HG03520 (cell line): ENCODE data around the gene TATDN3.
A peak's percentile ranks its signal among the peaks of the same experiment; 100 is the strongest.
"Not testable (repeated sequence)": the region's sequence is repeated elsewhere in the genome, so short reads cannot be mapped to it uniquely, and the experiment has no call there.

Source experiments
- ATAC-seq: cut with Tn5 transposase; IDR thresholded peaks from one replicate; pipeline ENCODE4 v1.9.1; 2021; ENCODE audit warnings: mild to moderate bottlenecking, moderate library complexity; ENCODE audit not compliant: unreplicated experiment

TATDN3 gene

DNA sequence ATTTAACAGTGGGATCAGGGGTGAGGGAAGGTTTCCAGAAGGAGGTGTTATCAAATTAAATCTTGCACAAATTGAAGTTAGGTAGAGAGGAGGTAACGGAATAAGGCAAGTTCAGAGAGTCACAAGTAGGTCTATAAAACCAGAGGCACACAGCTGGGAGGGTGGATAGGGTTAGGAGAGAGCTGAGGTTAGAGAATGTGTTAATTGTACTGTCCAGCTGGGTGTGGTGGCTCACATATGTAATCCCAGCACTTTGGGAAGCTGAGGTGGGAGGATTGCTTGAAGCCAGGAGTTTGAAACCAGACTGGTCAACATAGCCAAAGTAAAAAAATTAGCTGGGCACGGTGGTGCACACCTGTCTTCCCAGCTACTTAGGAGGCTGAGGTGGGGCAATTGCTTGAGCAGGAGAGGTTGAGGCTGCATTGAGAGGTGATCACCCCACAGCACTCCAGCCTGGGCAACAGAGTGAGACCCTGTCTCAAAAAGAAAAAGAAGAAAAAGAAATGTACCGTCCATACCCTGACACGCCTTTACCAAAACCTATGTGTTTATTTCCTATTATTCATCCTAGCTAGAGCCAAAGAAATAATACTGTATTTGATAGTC, 35.6 kb downstream of the TATDN3 start:
- no peak for ATAC-seq

- no peak for ATAC-seq
These were observed 36.2 kb downstream of the TATDN3 start for GRCh38 chr1:212827831-212828278.

DNA sequence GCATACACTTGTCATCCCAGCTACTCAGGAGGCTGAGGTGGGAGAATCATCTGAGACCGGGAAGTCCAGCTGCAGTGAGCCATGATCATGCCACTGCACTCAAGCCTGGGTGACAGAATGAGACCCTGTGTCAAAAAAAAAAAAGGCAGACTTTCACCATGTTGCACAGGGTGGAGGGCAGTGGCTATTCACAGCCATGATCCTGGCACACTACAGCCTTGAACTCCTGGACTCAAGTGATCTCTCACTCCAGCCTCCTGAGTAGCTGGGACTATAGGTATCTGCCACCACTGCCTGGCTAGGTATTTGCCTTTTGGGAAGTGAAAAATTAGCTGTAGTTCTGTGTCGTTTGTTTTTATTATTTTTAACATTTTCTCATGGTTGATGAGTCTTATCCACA, 36.7 kb downstream of the TATDN3 start:
- ATAC-seq, result no peak

GRCh38 chr1:212833211-212834207, 41.8 kb downstream of the TATDN3 start:
- ATAC-seq, result not testable (repeated sequence)

DNA sequence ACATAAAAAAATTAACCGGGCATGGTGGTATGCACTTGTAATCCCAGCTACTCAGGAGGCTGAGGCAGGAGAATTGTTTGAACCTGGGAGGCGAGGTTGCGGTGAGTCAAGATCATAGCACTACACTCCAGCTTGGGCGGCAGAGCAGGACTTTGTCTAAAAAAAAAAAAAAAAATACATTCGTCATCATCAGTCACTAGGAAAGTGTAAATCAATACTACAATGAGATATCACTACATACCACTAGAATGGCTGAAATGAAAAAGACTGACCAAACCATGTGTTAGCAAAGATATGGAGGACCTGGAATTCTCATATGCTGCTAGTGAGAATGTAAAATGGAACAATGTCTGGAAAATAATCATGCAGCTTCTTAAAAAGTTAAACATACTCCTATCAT, 46.5 kb downstream of the TATDN3 start:
- no peak for ATAC-seq

DNA sequence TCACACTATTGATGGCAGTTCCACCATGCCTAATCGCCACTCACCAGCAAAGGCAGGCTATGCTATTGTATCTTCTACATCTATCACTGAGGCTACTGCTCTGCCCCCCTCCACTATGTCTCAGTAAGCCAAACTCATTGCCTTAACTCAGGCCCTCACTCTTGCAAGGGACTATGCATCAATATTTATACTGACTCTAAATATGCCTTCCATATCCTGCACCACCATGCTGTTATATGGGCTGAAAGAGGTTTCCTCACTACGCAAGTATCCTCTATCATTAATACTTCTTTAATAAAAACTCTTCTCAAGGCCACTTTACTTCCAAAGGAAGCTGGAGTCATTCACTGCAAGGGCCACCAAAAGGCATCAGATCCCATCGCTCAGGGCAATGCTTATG, 52.8 kb downstream of the TATDN3 start:
- ATAC-seq, result not testable (repeated sequence)

DNA sequence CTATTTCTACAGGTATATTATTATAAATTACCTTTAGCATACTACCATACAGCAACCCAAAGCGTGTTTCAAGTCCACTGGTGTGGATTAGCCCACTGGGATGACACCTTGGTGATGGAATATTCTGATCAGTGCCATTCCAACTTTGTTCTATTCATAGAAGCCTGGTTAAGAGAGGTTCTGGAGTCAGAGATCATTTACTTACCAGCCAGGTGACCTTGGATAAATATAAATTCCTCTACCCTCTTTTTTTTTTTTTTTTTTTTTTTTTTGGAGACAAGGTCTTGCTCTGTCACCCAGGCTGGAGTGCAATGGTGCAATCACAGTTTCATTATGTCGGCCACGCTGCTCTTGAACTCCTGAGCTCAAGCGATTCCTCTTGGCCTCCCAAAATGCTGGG, 55.9 kb downstream of the TATDN3 start, which contains the start of gene SPATA45:
Gene SPATA45 (minus strand): TSS at position 101 of the 400 bp plus-strand sequence. CDS start 11,500 bp downstream, outside the sequence.
- no peak for ATAC-seq

DNA sequence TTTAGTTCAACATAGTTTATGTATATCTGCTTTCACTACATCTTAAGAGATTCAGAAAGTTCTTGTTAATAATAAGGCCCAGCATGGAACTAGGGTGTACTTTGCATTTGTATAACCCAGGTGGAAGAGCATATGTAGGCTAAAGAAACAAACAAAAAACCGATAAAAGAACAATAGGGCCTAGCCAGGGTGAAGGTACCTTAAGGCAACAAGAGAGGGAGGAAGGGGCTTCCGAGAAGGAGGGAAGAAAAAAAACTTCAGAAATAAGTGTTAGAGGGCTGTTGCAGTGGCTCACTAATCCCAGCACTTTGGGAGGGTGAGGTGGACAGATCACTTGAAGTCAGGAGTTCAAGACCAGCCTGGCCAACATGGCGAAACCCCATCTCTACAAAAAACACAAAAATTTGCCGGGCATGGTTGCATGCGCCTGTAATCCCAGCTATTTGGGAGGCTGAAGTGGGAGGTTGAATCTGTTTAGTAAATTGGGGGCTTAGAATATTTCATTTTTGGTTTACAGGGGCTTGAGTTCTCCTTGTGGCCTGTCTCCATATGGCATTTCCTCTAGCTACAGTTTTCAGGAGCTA, 60.5 kb downstream of the TATDN3 start:
- no peak for ATAC-seq

DNA sequence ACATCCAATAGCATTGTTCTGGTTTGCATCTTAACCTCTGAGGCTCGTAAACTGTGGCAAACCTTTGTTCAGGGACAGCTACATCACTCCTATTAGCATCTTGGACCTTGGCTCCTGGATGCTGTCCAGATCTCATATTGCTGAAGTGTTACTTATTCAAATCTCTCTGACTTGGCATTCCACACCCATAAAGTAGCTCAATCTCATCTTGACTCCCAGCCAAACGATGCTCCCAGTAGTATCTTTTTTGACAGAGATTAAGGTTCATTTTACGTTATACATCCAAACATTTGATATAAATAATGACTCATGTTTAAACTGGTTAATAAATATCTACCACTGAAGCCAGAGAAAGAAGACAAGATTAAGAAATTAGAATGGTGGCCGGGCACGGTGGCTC, 62.0 kb downstream of the TATDN3 start:
- no peak for ATAC-seq

DNA sequence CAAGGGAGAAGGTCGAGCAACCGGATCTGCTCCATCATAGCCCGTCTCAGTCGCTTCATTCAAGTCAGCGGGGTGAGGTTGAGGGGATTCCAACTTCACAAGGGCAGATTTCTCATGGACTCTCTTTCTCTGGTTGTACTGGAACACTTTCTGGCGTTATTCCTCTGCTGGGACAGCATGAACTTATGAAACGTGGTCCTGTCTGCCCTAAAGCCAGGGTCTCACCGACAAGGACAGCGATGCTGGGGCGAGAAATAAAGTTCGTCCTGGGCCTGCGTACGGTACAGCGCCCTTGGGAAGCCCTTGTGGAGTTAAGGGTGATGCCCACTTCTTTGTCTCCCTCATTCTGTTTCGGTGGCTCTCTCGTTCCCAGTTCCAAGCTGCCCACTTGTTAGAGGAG, 65.1 kb downstream of the TATDN3 start:
- ATAC-seq, result no peak

GRCh38 chr1:212857992-212858460, 66.3 kb downstream of the TATDN3 start, which contains the start of gene FLVCR1:
FLVCR1 (plus strand) TSS chr1:212858275; CDS start chr1:212858453, 178 bp downstream.
- peak; percentile 97 for ATAC-seq

GRCh38 chr1:212858461-212859265, 67.0 kb downstream of the TATDN3 start:
- ATAC-seq, result peak; percentile 19

DNA sequence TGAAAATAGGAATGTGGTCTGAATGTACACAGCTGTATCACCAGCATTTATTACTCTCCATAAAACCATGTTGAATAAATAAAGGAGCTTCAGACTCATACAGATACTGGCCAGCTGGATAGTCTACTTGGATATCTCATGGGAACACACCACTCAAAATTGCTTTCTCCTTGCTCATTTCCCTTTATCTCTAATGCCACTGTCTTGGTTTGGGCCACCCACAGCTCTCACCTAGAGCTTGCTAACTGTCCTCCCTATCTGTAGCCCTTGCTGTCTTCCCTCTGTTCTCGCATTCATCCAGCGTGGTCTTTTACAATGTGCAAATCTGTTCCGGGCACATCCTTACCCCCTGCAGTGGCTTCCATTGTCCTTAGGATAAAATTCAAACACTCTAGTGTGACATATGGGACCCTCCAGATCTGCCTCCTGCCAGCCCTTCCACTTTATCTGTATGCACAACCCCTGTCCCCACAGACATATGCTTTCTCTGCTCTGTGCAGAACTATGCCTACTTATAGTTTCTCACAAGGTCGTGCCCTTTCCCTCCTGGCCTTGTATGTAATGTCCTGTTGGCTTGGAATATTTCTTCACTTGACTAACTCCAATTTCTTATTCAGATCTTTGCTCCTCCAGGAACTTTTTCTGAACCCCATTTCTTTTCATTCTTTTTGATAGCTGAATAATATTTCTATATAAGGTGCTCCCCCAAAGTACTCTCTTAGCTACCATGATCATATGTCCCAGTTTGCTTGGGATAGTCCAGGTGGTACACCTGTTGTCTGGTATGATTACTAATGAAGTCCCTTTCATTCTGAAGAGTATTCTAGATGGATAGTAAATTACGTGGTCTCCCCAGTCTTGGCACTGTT, 69.3 kb downstream of the TATDN3 start:
- ATAC-seq, result no peak

DNA sequence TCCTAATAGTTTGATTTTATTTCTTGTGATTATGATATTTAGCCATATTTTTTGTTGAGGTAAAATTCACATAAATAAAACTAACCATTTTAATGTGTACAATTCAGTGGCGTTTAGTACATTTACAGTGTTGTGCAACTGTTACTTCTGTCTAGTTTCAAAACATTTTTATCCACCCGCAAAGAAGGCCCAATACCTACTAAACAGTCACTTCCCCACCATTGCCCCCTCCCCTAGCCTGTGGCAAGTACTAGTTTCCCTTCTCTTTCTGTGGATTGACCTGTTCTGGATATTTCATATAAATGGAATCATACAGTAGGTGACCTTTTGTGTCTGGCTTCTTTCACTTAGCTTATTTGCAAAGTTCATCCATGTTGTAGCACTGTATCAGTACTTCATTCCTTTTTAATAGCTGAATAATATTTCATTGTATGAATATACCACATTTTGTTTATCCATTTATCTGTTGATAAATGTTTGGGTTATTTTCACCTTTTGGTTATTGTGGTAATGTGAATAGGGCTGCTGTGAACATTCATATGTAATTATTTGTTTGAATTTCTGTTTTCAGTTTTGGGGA, 70.5 kb downstream of the TATDN3 start:
- no peak for ATAC-seq

- not testable (repeated sequence) for ATAC-seq
These were observed 71.7 kb downstream of the TATDN3 start for GRCh38 chr1:212863345-212863744.

- no peak for ATAC-seq
These were observed 72.5 kb downstream of the TATDN3 start for GRCh38 chr1:212864201-212864600.
